Suprapubic skin (tissue), 3 donors: ENCODE data around the gene METTL8.

Experiments used
- CTCF ChIP-seq, 2 donors: fragments of 200-600 bp in 1 of 2; fragments of 450-650 bp in 1 of 2; sonication (generic) in 1 of 2; IDR thresholded peaks; one replicate each; pipeline ENCODE4 v1.5.1; 2016 to 2019; ENCODE audit warnings: antibody characterized with exemption in 2 of 2, mild to moderate bottlenecking in 1 of 2, moderate library complexity in 1 of 2
- POLR2A ChIP-seq, 2 donors: fragments of 450-650 bp; IDR thresholded peaks; one replicate each; pipeline ENCODE4 v1.6.1; 2017; ENCODE audit warnings: antibody characterized with exemption in 2 of 2, mild to moderate bottlenecking in 2 of 2, moderate library complexity in 2 of 2

GRCh38 chr2:171434013-171434989, 511 bp upstream of the METTL8 start, which contains the start of gene DCAF17:
- TF ChIP-seq CTCF (IDR thresholded peaks at IDR 0.05): peak in 1 of 2 donors; percentile 35
- TF ChIP-seq POLR2A (IDR thresholded peaks at IDR 0.05): peak in 1 of 2 donors; percentile 56
